MCF 10A (cell line): ENCODE measurements around the gene SEMA4D. TPM values are rescaled to one million over a fixed set of nuclear protein-coding genes. Genes with fewer than 3 reads are reported as not detected.

Source experiments
- BruUV-seq: library from RNA; stranded (reverse); fragments of 400-500 nt; replicated peaks from 2 replicates; lab custom pipeline; 2021; lab: Mats Ljungman, UMichigan
- CTCF ChIA-PET: fragments of 300-600 bp; sonication (Branson Sonifier 250); formaldehyde crosslinking; extraction: SDS; loops from one replicate; lab custom pipeline; 2021; ENCODE audit warnings: antibody characterized with exemption, inconsistent platforms; lab: Yijun Ruan, JAX
- POLR2A ChIA-PET: fragments of 300-600, 350-650 bp; sonication (Branson Sonifier 250); formaldehyde crosslinking; extraction: SDS; loops from one replicate; lab custom pipeline; 2020; ENCODE audit warnings: antibody characterized with exemption, inconsistent platforms; lab: Yijun Ruan, JAX
- DNase-seq: peaks from one replicate; pipeline ENCODE4 v3.0.0-alpha.2; 2018; ENCODE audit not compliant: unreplicated experiment
- H3K27ac Mint-ChIP-seq: one replicate; pipeline ENCODE4 v1.8.0; 2022; ENCODE audit warnings: mild to moderate bottlenecking, low read depth, mixed read lengths; ENCODE audit not compliant: unreplicated experiment
- H3K27me3 Mint-ChIP-seq: one replicate; pipeline ENCODE4 v1.8.0; 2022; ENCODE audit warnings: mixed read lengths; ENCODE audit not compliant: insufficient read depth, unreplicated experiment
- H3K36me3 Mint-ChIP-seq: one replicate; pipeline ENCODE4 v1.8.0; 2022; ENCODE audit warnings: mild to moderate bottlenecking, moderate library complexity, mixed read lengths; ENCODE audit not compliant: insufficient read depth, unreplicated experiment
- H3K4me1 Mint-ChIP-seq: one replicate; pipeline ENCODE4 v1.8.0; 2022; ENCODE audit warnings: mixed read lengths; ENCODE audit not compliant: insufficient read depth, unreplicated experiment
- H3K4me3 Mint-ChIP-seq: one replicate; pipeline ENCODE4 v1.8.0; 2022; ENCODE audit warnings: mild to moderate bottlenecking, moderate library complexity, mixed read lengths; ENCODE audit not compliant: unreplicated experiment
- H3K9me3 Mint-ChIP-seq: one replicate; pipeline ENCODE4 v1.8.0; 2022; ENCODE audit warnings: mixed read lengths; ENCODE audit not compliant: unreplicated experiment
- CTCF ChIP-seq: fragments of 200-600 bp; IDR thresholded peaks from one replicate; pipeline ENCODE4 v1.8.0; 2022; ENCODE audit warnings: antibody characterized with exemption, mild to moderate bottlenecking; ENCODE audit not compliant: unreplicated experiment
- intact Hi-C: fragments of 100-400 bp; cut with micrococcal nuclease; formaldehyde crosslinking; loops from 2 replicates; pipeline ENCODE4 v1.14.1; 2022
- total RNA-seq: library from RNA; stranded (reverse); gene quantifications from 2 replicates; pipeline ENCODE4 v1.2.3, GENCODE V29; 2022

The SEMA4D gene
- total RNA-seq, 1 experiment from 2014 or later: 4.2 TPM

DNA sequence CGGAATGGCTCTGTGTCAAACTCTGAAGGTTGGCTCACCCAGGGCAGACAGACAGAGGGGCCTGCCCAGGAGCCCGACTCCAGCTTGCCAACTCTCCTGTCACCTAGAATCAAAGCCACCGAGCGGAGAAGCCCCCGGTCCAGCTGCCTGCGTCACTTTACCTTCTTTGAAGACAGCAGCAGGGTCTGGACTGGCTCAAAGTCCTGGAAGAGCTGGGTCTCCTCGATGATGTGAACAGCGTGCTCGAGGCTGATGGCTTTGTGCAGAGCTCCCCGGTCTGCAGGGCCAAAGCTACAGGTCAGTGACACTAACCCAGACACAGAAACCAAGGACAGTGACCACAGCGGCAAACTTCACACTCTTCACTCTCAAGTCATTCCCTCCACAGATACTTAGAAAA is 111.7 kb downstream of the SEMA4D start:
- CTCF ChIA-PET: interaction anchor here (0.7 to 1.1 kb wide), 2 partner anchors 163 to 1711 kb away, joined by 3 to 4 read pairs; no protein-coding TSS in a partner anchor
- Mint-ChIP-seq H3K27ac (no peak overlapping the region), H3K27me3 (no peaks in the 10 kb centered on the region), H3K36me3 (no peaks in the 10 kb centered on the region), H3K9me3 (no peaks in the 10 kb centered on the region), H3K4me1 (peaks cover 4% of the 10 kb centered on the region), H3K4me3 (no peak overlapping the region)
- POLR2A ChIA-PET: interaction anchor here (0.6 kb wide), 1 partner anchor 156 kb away, joined by 4 read pairs; no protein-coding TSS in a partner anchor
- DNase-seq: no peak
- TF ChIP-seq CTCF: no peak
- intact Hi-C loops: no loop called here
- BruUV-seq: no TSS peak

DNA sequence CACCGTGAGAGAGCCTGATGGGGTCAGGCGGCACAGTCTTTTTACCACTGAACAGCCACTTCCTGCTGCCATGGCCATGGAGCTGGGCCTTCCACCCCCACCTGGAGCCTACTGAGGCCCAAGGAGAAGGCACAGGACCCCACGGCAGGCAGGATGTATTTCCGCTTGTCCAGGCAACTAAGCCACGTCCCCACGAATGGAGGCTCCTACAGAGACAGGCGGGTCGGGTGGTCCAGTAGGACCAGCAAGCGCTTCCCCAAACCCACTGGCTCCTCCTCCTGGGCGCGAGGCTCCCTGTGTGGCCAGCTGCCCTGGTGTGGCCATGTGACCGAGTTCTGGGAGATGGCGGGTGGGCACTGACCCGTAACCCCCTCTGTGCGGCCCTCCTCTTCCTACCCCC is 113.1 kb downstream of the SEMA4D start:
- no peak for DNase-seq
- no TSS peak for BruUV-seq
- Mint-ChIP-seq H3K9me3 (no peaks in the 10 kb centered on the region), H3K36me3 (no peaks in the 10 kb centered on the region), H3K27ac (no peak overlapping the region), H3K4me1 (peaks cover 4% of the 10 kb centered on the region), H3K4me3 (no peak overlapping the region), H3K27me3 (no peaks in the 10 kb centered on the region)
- no peak for TF ChIP-seq CTCF
- intact Hi-C loops: no loop called here
- POLR2A ChIA-PET: no interaction called here
- CTCF ChIA-PET: interaction anchor here (1.1 kb wide), 1 partner anchor 164 kb away, joined by 4 read pairs; no protein-coding TSS in a partner anchor

DNA sequence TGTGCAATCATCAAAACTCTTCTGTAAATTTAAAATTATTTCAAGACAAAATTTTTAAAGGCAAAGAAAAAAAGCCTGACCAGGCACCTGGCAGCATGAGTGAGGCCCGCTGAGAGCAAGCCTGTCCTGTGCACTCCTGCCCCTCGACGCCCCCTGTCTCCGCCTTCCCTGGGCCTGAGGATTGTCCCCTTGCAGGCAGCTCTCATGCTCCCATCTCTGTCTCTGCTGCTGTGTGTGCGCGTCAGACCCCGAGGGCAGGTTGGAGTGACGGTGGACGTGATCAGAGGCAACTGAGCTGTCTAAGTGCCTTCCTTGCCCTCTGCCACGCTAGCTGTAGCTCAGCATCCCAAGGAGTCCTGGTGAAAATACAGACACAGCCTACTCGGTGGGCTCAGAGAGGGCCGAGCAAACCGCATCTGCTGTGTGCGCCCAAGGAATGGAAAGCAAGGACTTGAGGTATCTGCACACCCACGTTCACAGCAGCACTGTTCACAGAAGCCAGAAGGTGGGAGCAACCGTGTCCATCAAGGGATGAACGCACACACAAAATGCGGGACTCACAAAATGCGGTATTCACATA is 114.1 kb downstream of the SEMA4D start:
- POLR2A ChIA-PET: no interaction called here
- Mint-ChIP-seq H3K4me1 (peaks cover 4% of the 10 kb centered on the region), H3K9me3 (no peaks in the 10 kb centered on the region), H3K4me3 (no peak overlapping the region), H3K27me3 (no peaks in the 10 kb centered on the region), H3K27ac (no peak overlapping the region), H3K36me3 (no peaks in the 10 kb centered on the region)
- DNase-seq: no peak
- intact Hi-C loops: no loop called here
- no peak for TF ChIP-seq CTCF
- CTCF ChIA-PET: interaction anchor here (0.7 kb wide), 1 partner anchor 57 kb away, joined by 3 read pairs; no protein-coding TSS in a partner anchor
- BruUV-seq: no TSS peak

- no TSS peak for BruUV-seq
- CTCF ChIA-PET: interaction anchor here (0.7 to 0.9 kb wide), 2 partner anchors 16 to 56 kb away, joined by 3 to 4 read pairs; no protein-coding TSS in a partner anchor
- DNase-seq: no peak
- POLR2A ChIA-PET: no interaction called here
- Mint-ChIP-seq H3K9me3 (no peaks in the 10 kb centered on the region), H3K36me3 (no peaks in the 10 kb centered on the region), H3K27ac (no peak overlapping the region), H3K4me1 (no peaks in the 10 kb centered on the region), H3K4me3 (no peak overlapping the region), H3K27me3 (no peaks in the 10 kb centered on the region)
- TF ChIP-seq CTCF: no peak
- intact Hi-C loops: no loop called here
Observed at GRCh38 chr9:89383030-89383720, 114.7 kb downstream of the SEMA4D start.
